Mesothelial cell of epicardium (in vitro differentiated cells): ENCODE data around the gene CIZ1. TPM values are rescaled to one million over a fixed set of nuclear protein-coding genes. Genes with fewer than 3 reads are reported as not detected.

Experiments used
- DNase-seq, 2 experiments: peaks; one replicate each; pipeline ENCODE4 v3.0.0; 2021; ENCODE audit warnings: low spot score in 2 of 2; ENCODE audit not compliant: unreplicated experiment in 2 of 2
- H3K27ac Mint-ChIP-seq: 2 replicates; pipeline ENCODE4 v1.8.0; 2021; ENCODE audit warnings: mixed read lengths
- H3K27me3 Mint-ChIP-seq: 2 replicates; pipeline ENCODE4 v1.8.0; 2021; ENCODE audit warnings: low read depth, mixed read lengths
- H3K36me3 Mint-ChIP-seq: 2 replicates; pipeline ENCODE4 v1.8.0; 2021; ENCODE audit warnings: mixed read lengths
- H3K4me1 Mint-ChIP-seq: 2 replicates; pipeline ENCODE4 v1.8.0; 2021; ENCODE audit warnings: mixed read lengths
- H3K4me3 Mint-ChIP-seq: 2 replicates; pipeline ENCODE4 v1.8.0; 2021; ENCODE audit warnings: mild to moderate bottlenecking, moderate library complexity, mixed read lengths
- H3K9me3 Mint-ChIP-seq: 2 replicates; pipeline ENCODE4 v1.8.0; 2021; ENCODE audit warnings: mixed read lengths
- CTCF ChIP-seq: fragments of 200-600 bp; sonication (generic); IDR thresholded peaks from one replicate; pipeline ENCODE4 v1.5.0; 2021; ENCODE audit warnings: antibody characterized with exemption; ENCODE audit not compliant: unreplicated experiment
- total RNA-seq: library from RNA; stranded (reverse); gene quantifications from 3 replicates; pipeline ENCODE4 v1.2.1, GENCODE V29; 2021

CIZ1 gene
- total RNA-seq, 1 donor from 2014 or later, result 152 TPM

- Mint-ChIP-seq H3K27ac (peak overlapping the region; percentile 56), H3K4me3 (peak overlapping the region; percentile 78), H3K9me3 (no peaks in the 10 kb centered on the region), H3K27me3 (peaks cover 8% of the 10 kb centered on the region), H3K36me3 (no peaks in the 10 kb centered on the region), H3K4me1 (peaks cover 12% of the 10 kb centered on the region)
- TF ChIP-seq CTCF, result no peak
- peak in 1 of 2 experiments; percentile 53 for DNase-seq
Measured at GRCh38 chr9:128203707-128204551, 12.6 kb upstream of the CIZ1 start.

- Mint-ChIP-seq H3K9me3 (no peaks in the 10 kb centered on the region), H3K27ac (peak within 1 kb of the TSS; percentile 56), H3K36me3 (no peaks in the 10 kb centered on the region), H3K4me1 (peaks cover 12% of the 10 kb centered on the region), H3K4me3 (peak within 1 kb of the TSS; percentile 78), H3K27me3 (peaks cover 8% of the 10 kb centered on the region)
- DNase-seq, result peak; percentile 65 to 83
- TF ChIP-seq CTCF, result peak; percentile 90
Measured at GRCh38 chr9:128203024-128203706, 11.8 kb upstream of the CIZ1 start, which contains the start of gene DNM1. DNM1 (plus strand) TSS chr9:128203379; CDS start chr9:128203471, 92 bp downstream.

- TF ChIP-seq CTCF, result no peak
- no peak for DNase-seq
Measured at GRCh38 chr9:128202648-128203023, 11.3 kb upstream of the CIZ1 start.

GRCh38 chr9:128201441-128202369, 10.3 kb upstream of the CIZ1 start:
- no peak for DNase-seq
- Mint-ChIP-seq H3K27me3 (peaks cover 8% of the 10 kb centered on the region), H3K4me1 (peaks cover 12% of the 10 kb centered on the region), H3K9me3 (no peaks in the 10 kb centered on the region), H3K4me3 (no peak overlapping the region), H3K36me3 (no peaks in the 10 kb centered on the region), H3K27ac (no peak overlapping the region)
- no peak for TF ChIP-seq CTCF

More at GRCh38 chr9:128202648-128203023, 11.3 kb upstream of the CIZ1 start:
- Mint-ChIP-seq H3K9me3 (no peaks in the 10 kb centered on the region), H3K4me1 (peaks cover 12% of the 10 kb centered on the region), H3K36me3 (no peaks in the 10 kb centered on the region), H3K27ac (no peak overlapping the region), H3K4me3 (peak overlapping the region; percentile 68), H3K27me3 (peaks cover 8% of the 10 kb centered on the region)

- H3K27ac Mint-ChIP-seq, result no peak overlapping the region
- TF ChIP-seq CTCF, result no peak
- no peaks in the 10 kb centered on the region for H3K27me3 Mint-ChIP-seq
- H3K9me3 Mint-ChIP-seq, result no peaks in the 10 kb centered on the region
- H3K4me1 Mint-ChIP-seq, result peaks cover 13% of the 10 kb centered on the region
- DNase-seq, result no peak
- peaks cover 5% of the 10 kb centered on the region for H3K36me3 Mint-ChIP-seq
- H3K4me3 Mint-ChIP-seq, result no peak overlapping the region
Measured at GRCh38 chr9:128193469-128194096, 2.2 kb upstream of the CIZ1 start.
